Progenitor cell of endocrine pancreas (in vitro differentiated cells): ENCODE data around the gene NUDT14. TPM values are rescaled to one million over a fixed set of nuclear protein-coding genes. Genes with fewer than 3 reads are reported as not detected.

ENCODE experiments used
- DNase-seq: peaks from one replicate; pipeline ENCODE4 v3.0.0; 2021; ENCODE audit warnings: low spot score; ENCODE audit not compliant: unreplicated experiment
- H3K27ac Mint-ChIP-seq: 2 replicates; pipeline ENCODE4 v1.8.0; 2021; ENCODE audit warnings: mild to moderate bottlenecking, moderate library complexity, mixed read lengths
- H3K27me3 Mint-ChIP-seq: 2 replicates; pipeline ENCODE4 v1.8.0; 2021; ENCODE audit warnings: mixed read lengths
- H3K36me3 Mint-ChIP-seq: 2 replicates; pipeline ENCODE4 v1.8.0; 2022; ENCODE audit warnings: mixed read lengths; ENCODE audit not compliant: insufficient read depth
- H3K4me1 Mint-ChIP-seq: 2 replicates; pipeline ENCODE4 v1.8.0; 2021; ENCODE audit warnings: low read depth, mixed read lengths
- H3K4me3 Mint-ChIP-seq: 2 replicates; pipeline ENCODE4 v1.8.0; 2021; ENCODE audit warnings: low read depth, mild to moderate bottlenecking, moderate library complexity, mixed read lengths
- H3K9me3 Mint-ChIP-seq: 2 replicates; pipeline ENCODE4 v1.8.0; 2021; ENCODE audit warnings: low read depth, mixed read lengths
- total RNA-seq: library from RNA; stranded (reverse); gene quantifications from 2 replicates; pipeline ENCODE4 v1.2.1, GENCODE V29; 2021
- TF ChIP-seq, protein P1 (sequence below): fragments of 200-600 bp; sonication (generic); IDR thresholded peaks from one replicate; pipeline ENCODE4 v1.5.0; 2021; ENCODE audit warnings: antibody characterized with exemption, mild to moderate bottlenecking; ENCODE audit not compliant: unreplicated experiment

Gene NUDT14
- total RNA-seq, 1 donor from 2014 or later = 66.6 TPM

DNA sequence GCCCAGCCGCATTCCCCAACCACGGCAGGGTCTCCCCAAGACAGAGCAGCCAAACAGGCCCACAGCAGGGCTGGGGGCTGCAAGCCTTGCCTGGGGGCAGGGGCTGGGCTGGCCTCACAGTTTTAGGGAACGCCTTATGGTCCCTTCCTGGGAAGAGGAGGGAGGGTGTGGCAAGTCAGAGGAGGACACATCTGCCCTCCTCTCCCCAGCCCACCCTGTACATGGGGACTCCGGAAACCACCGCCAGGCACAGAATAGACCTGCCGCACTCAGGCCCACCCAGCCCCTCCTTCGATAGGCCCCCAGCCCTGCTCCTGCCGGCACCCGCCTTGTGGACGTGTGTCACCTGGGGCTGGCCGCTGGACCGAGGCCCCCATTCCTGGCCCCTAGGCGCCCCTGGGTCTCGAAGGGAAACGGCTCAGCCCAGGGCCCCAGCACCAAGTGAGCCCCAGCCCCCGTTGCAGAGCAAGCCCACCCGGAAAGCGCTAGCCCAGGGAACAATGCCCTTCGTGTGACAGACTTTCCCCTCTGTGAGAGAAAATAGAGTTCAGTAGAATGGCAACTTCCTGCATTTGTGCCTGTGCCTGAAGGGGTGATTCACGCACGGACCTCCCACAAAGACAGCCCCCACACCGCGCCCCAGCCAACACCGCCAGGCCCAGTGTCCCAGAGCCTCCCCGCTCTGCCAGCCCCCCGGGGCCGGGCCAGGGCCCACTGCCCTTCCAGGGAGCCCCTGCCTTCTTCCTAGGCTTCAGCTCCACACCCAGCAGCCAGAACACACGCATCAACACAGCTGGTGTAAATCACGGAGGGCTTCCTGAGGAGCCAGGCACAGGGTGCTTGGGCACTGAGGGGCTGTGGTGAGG lies 12.0 kb upstream of the NUDT14 start:
- no peak overlapping the region for H3K27ac Mint-ChIP-seq

GRCh38 chr14:105187935-105188524 lies 6.9 kb upstream of the NUDT14 start:
- Mint-ChIP-seq H3K4me3 (no peak overlapping the region), H3K9me3 (no peaks in the 10 kb centered on the region), H3K36me3 (no peaks in the 10 kb centered on the region), H3K27me3 (peaks cover 27% of the 10 kb centered on the region), H3K4me1 (no peaks in the 10 kb centered on the region), H3K27ac (no peak overlapping the region)
- no peak for DNase-seq
- TF ChIP-seq, protein P1, sequence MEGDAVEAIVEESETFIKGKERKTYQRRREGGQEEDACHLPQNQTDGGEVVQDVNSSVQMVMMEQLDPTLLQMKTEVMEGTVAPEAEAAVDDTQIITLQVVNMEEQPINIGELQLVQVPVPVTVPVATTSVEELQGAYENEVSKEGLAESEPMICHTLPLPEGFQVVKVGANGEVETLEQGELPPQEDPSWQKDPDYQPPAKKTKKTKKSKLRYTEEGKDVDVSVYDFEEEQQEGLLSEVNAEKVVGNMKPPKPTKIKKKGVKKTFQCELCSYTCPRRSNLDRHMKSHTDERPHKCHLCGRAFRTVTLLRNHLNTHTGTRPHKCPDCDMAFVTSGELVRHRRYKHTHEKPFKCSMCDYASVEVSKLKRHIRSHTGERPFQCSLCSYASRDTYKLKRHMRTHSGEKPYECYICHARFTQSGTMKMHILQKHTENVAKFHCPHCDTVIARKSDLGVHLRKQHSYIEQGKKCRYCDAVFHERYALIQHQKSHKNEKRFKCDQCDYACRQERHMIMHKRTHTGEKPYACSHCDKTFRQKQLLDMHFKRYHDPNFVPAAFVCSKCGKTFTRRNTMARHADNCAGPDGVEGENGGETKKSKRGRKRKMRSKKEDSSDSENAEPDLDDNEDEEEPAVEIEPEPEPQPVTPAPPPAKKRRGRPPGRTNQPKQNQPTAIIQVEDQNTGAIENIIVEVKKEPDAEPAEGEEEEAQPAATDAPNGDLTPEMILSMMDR = no peak

More for the DNA sequence above, 12.0 kb upstream of the NUDT14 start:
- Mint-ChIP-seq H3K4me1 (no peaks in the 10 kb centered on the region), H3K27me3 (peaks cover 30% of the 10 kb centered on the region), H3K36me3 (no peaks in the 10 kb centered on the region), H3K9me3 (no peaks in the 10 kb centered on the region), H3K4me3 (no peak overlapping the region)
- no peak for DNase-seq
- TF ChIP-seq, protein P1 = no peak

DNA sequence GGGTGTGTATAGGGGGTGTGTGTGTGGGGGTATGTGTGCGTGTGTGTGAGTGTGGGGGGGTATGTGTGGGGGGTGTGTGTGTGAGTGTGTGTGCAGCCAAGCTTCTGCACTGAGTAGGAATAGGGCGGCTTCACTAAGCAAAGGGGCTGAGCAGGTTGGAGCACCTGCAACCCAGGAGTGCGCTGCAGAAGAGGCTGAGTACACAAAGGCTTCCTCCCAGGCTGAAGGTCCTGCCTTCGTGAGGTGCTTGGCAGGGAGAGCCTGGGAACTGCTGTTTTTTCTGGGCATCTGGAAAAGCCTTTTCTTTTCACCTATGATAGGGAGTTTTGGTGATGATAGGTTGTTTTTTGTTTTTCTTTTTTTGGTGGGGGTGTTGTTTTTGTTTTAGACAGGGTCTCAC lies 6.0 kb upstream of the NUDT14 start:
- Mint-ChIP-seq H3K9me3 (no peaks in the 10 kb centered on the region), H3K27me3 (peaks cover 33% of the 10 kb centered on the region), H3K27ac (no peak overlapping the region), H3K4me1 (no peaks in the 10 kb centered on the region), H3K36me3 (no peaks in the 10 kb centered on the region), H3K4me3 (no peak overlapping the region)
- TF ChIP-seq, protein P1 = no peak
- no peak for DNase-seq

GRCh38 chr14:105185973-105186372 lies 4.9 kb upstream of the NUDT14 start:
- no peak for DNase-seq
- H3K4me3 Mint-ChIP-seq = no peak overlapping the region
- no peaks in the 10 kb centered on the region for H3K36me3 Mint-ChIP-seq
- TF ChIP-seq, protein P1 = no peak
- H3K4me1 Mint-ChIP-seq = no peaks in the 10 kb centered on the region
- H3K27me3 Mint-ChIP-seq = peaks cover 34% of the 10 kb centered on the region
- H3K27ac Mint-ChIP-seq = no peak overlapping the region
- H3K9me3 Mint-ChIP-seq = no peaks in the 10 kb centered on the region

GRCh38 chr14:105185001-105185400 lies 3.9 kb upstream of the NUDT14 start:
- H3K9me3 Mint-ChIP-seq = no peaks in the 10 kb centered on the region
- H3K4me1 Mint-ChIP-seq = no peaks in the 10 kb centered on the region
- H3K27me3 Mint-ChIP-seq = peaks cover 34% of the 10 kb centered on the region
- DNase-seq = no peak
- no peaks in the 10 kb centered on the region for H3K36me3 Mint-ChIP-seq
- no peak overlapping the region for H3K27ac Mint-ChIP-seq
- no peak overlapping the region for H3K4me3 Mint-ChIP-seq
- TF ChIP-seq, protein P1 = no peak
